Fibroblast of skin of abdomen (primary cell): ENCODE results near the gene EFTUD2.

Experiments
- DNase-seq: peaks from one replicate; pipeline ENCODE4 v3.0.0-alpha.2; 2013

Gene EFTUD2

DNA sequence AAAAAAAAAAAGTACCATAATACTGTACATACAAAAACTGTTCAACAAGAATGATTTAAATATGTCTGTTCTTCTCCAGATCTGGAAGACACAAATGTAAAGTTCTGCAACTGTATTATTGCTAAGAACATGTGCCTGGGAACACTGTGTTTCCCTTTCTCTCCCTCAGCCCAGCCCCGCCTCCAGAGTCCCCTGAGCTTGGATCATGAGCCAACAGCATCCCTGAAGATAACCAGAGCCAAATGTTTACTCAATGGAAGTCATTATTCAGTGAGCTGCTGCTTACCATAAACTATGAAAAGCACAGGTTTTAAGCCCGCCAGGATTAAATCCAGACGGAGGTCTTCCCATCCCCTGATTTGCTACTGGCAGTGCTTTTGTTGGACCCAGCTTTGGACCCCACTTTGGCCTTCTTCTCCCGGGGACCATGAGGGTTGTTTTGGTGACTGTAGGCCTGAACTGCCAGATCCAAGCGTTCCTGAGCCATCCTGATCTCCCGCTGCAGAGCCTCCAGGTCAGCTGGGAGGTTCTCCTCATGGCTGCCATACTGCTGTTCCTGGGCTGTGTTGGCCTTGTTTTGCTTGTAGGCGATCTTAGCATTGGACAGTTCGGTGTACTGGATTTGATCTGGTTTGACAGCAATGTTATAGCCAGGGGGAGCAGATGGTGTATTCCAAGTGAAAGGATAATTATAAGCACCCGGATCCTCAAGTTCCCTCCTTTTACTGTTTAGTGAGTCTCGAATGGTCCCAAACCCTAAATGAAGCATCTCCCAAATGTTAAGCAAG lies 94.7 kb downstream of the EFTUD2 start:
- no peak for DNase-seq

DNA sequence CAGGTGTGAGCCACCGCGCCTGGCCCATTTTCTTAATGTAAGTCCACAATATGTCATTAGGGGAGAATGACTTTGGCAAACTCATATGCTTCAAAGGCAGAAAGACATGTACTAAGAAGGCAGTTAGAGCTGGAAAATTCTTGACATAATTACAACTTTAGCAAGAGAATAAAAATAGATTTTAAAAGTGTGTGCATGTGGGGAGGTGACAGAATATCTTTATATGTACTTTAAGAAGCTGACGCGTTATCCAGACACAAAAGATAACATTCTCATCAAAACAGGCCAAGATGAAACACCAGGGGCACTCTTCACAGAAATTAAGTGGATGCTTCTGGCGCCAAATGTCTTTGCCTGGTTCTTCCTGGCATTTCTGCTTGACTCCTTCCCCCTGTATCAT lies 97.4 kb downstream of the EFTUD2 start:
- no peak for DNase-seq
